Type B pancreatic cell (in vitro differentiated cells): ENCODE results near the gene ADCY4. TPM values are rescaled to one million over a fixed set of nuclear protein-coding genes. Genes with fewer than 3 reads are reported as not detected.

Source experiments
- DNase-seq: peaks from one replicate; pipeline ENCODE4 v3.0.0; 2021; ENCODE audit warnings: mixed read lengths; ENCODE audit not compliant: unreplicated experiment; ENCODE audit errors: extremely low spot score
- H3K27ac Mint-ChIP-seq: 2 replicates; pipeline ENCODE4 v1.8.0; 2021; ENCODE audit warnings: mild to moderate bottlenecking, mixed read lengths
- H3K27me3 Mint-ChIP-seq: 2 replicates; pipeline ENCODE4 v1.8.0; 2021; ENCODE audit warnings: mixed read lengths
- H3K36me3 Mint-ChIP-seq: 2 replicates; pipeline ENCODE4 v1.8.0; 2021; ENCODE audit warnings: mixed read lengths
- H3K4me1 Mint-ChIP-seq: one replicate; pipeline ENCODE4 v1.8.0; 2021; ENCODE audit warnings: mixed read lengths; ENCODE audit not compliant: unreplicated experiment
- H3K4me3 Mint-ChIP-seq: 2 replicates; pipeline ENCODE4 v1.8.0; 2021; ENCODE audit warnings: mild to moderate bottlenecking, mixed read lengths
- H3K9me3 Mint-ChIP-seq: 2 replicates; pipeline ENCODE4 v1.8.0; 2021; ENCODE audit warnings: mixed read lengths
- CTCF ChIP-seq: fragments of 200-600 bp; sonication (generic); conservative IDR thresholded peaks from 2 replicates; pipeline ENCODE4 v1.5.0; 2021; ENCODE audit warnings: antibody characterized with exemption, mild to moderate bottlenecking
- total RNA-seq: library from RNA; stranded (reverse); gene quantifications from 2 replicates; pipeline ENCODE4 v1.2.1, GENCODE V29; 2021; ENCODE audit warnings: low replicate concordance

ADCY4 gene
- total RNA-seq, 1 donor from 2014 or later: 2.5 TPM

GRCh38 chr14:24324024-24324423, 10.8 kb downstream of the ADCY4 start:
- Mint-ChIP-seq H3K27ac (no peak overlapping the region), H3K36me3 (no peaks in the 10 kb centered on the region), H3K27me3 (peaks cover 38% of the 10 kb centered on the region), H3K9me3 (no peaks in the 10 kb centered on the region), H3K4me3 (no peak overlapping the region), H3K4me1 (peaks cover 4% of the 10 kb centered on the region)
- DNase-seq: no peak
- TF ChIP-seq CTCF: no peak

GRCh38 chr14:24323341-24323740, 11.5 kb downstream of the ADCY4 start:
- Mint-ChIP-seq H3K9me3 (no peaks in the 10 kb centered on the region), H3K27me3 (peaks cover 40% of the 10 kb centered on the region), H3K4me3 (no peak overlapping the region), H3K27ac (no peak overlapping the region), H3K4me1 (peaks cover 4% of the 10 kb centered on the region), H3K36me3 (no peaks in the 10 kb centered on the region)
- no peak for DNase-seq
- no peak for TF ChIP-seq CTCF

GRCh38 chr14:24322672-24323071, 12.2 kb downstream of the ADCY4 start:
- no peak for DNase-seq
- Mint-ChIP-seq H3K27me3 (peaks cover 47% of the 10 kb centered on the region), H3K4me3 (no peak overlapping the region), H3K9me3 (no peaks in the 10 kb centered on the region), H3K27ac (no peak overlapping the region), H3K4me1 (peaks cover 6% of the 10 kb centered on the region), H3K36me3 (no peaks in the 10 kb centered on the region)
- no peak for TF ChIP-seq CTCF

- no peak for TF ChIP-seq CTCF
- no peak overlapping the region for H3K27ac Mint-ChIP-seq
- no peaks in the 10 kb centered on the region for H3K36me3 Mint-ChIP-seq
- no peak for DNase-seq
- no peaks in the 10 kb centered on the region for H3K9me3 Mint-ChIP-seq
- H3K27me3 Mint-ChIP-seq: peaks cover 54% of the 10 kb centered on the region
- peaks cover 8% of the 10 kb centered on the region for H3K4me1 Mint-ChIP-seq
- H3K4me3 Mint-ChIP-seq: no peak overlapping the region
Measured at GRCh38 chr14:24321212-24321975, 13.5 kb downstream of the ADCY4 start.

GRCh38 chr14:24317141-24317928, 17.5 kb downstream of the ADCY4 start:
- no peak overlapping the region for H3K27ac Mint-ChIP-seq
- H3K4me1 Mint-ChIP-seq: peaks cover 8% of the 10 kb centered on the region
- DNase-seq: no peak
- no peak overlapping the region for H3K4me3 Mint-ChIP-seq
- no peaks in the 10 kb centered on the region for H3K36me3 Mint-ChIP-seq
- H3K9me3 Mint-ChIP-seq: no peaks in the 10 kb centered on the region
- peaks cover 50% of the 10 kb centered on the region for H3K27me3 Mint-ChIP-seq
- TF ChIP-seq CTCF: no peak
